Nephron progenitor cell (in vitro differentiated cells): ENCODE measurements around the gene S100A4.
A peak's percentile ranks its signal among the peaks of the same experiment; 100 is the strongest.

Source experiments
- DNase-seq: peaks from one replicate; pipeline ENCODE4 v3.0.0; 2021
- H3K27ac Mint-ChIP-seq: 2 replicates; pipeline ENCODE4 v1.8.0; 2021; ENCODE audit warnings: mild to moderate bottlenecking, moderate library complexity, mixed read lengths
- H3K27me3 Mint-ChIP-seq: 2 replicates; pipeline ENCODE4 v1.8.0; 2021; ENCODE audit warnings: mild to moderate bottlenecking, low read depth, mixed read lengths; ENCODE audit not compliant: poor library complexity
- H3K36me3 Mint-ChIP-seq: 2 replicates; pipeline ENCODE4 v1.8.0; 2021; ENCODE audit warnings: low read depth, mixed read lengths
- H3K4me1 Mint-ChIP-seq: 2 replicates; pipeline ENCODE4 v1.8.0; 2021; ENCODE audit warnings: mixed read lengths
- H3K4me3 Mint-ChIP-seq: 2 replicates; pipeline ENCODE4 v1.8.0; 2021; ENCODE audit warnings: mild to moderate bottlenecking, moderate library complexity, mixed read lengths
- H3K9me3 Mint-ChIP-seq: 2 replicates; pipeline ENCODE4 v1.8.0; 2021; ENCODE audit warnings: mild to moderate bottlenecking, moderate library complexity, mixed read lengths
- TF ChIP-seq, protein P1 (sequence below): fragments of 200-600 bp; sonication (generic); IDR thresholded peaks from 2 replicates; pipeline ENCODE4 v1.5.0; 2021; ENCODE audit warnings: antibody characterized with exemption

Gene S100A4

GRCh38 chr1:153541641-153542590 is 3.7 kb downstream of the S100A4 start:
- no peaks in the 10 kb centered on the region for H3K9me3 Mint-ChIP-seq
- H3K27me3 Mint-ChIP-seq = peaks cover 8% of the 10 kb centered on the region
- no peaks in the 10 kb centered on the region for H3K36me3 Mint-ChIP-seq
- H3K27ac Mint-ChIP-seq = no peak overlapping the region
- TF ChIP-seq, protein P1, sequence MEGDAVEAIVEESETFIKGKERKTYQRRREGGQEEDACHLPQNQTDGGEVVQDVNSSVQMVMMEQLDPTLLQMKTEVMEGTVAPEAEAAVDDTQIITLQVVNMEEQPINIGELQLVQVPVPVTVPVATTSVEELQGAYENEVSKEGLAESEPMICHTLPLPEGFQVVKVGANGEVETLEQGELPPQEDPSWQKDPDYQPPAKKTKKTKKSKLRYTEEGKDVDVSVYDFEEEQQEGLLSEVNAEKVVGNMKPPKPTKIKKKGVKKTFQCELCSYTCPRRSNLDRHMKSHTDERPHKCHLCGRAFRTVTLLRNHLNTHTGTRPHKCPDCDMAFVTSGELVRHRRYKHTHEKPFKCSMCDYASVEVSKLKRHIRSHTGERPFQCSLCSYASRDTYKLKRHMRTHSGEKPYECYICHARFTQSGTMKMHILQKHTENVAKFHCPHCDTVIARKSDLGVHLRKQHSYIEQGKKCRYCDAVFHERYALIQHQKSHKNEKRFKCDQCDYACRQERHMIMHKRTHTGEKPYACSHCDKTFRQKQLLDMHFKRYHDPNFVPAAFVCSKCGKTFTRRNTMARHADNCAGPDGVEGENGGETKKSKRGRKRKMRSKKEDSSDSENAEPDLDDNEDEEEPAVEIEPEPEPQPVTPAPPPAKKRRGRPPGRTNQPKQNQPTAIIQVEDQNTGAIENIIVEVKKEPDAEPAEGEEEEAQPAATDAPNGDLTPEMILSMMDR = no peak
- no peak for DNase-seq
- no peak overlapping the region for H3K4me3 Mint-ChIP-seq
- H3K4me1 Mint-ChIP-seq = peaks cover 93% of the 10 kb centered on the region

DNA sequence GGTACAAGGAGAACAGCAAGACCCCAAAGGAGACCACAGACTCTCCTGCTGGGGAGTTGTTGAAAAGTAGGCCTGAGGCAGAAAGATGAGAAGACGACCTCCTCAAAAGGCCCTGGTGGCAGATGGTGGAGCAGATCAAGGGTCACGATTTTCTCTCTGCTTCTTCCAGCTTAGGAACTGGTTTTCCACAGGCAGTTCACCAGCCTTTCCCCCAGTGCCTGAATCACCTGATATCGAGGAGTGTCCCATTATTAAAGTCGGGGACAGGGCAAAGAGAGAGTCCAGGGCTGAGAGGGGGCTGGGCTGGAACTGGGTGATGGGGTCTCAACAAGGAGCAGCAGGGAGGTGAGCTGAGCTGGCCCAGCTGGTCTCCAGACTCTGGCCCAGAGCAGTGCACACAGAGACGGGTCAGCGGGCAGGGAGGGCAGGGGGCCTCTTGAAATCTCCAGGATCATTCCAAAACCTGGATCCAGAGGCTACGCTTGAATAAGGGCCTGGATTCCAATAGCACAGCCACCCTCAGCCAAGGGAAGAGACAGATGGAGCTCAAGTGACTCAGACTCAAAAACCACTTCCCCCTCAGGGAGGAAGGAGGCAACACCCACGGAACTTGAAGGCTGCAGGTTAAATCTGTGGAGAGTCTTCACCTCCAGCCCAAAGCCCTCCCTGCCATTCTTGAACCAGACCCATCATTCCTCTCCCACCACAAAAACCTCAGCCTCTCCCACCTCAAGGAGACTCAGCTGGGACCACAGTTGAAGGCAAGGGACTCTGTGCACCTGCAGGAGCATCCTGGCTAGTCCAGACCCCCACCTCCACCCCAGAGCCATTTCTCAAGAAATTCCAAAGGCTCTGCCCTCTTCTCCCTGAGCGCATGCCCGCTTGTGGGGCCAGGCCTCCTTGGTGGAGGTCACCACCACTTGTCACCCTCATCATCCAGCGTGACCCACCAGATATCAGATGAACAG is 4.9 kb downstream of the S100A4 start, which contains the start of gene S100A5:
Gene S100A5, minus strand, starts transcription at position 541 of the 968 bp plus-strand sequence. CDS start 743 bp downstream, outside the sequence.
- no peak for DNase-seq
- Mint-ChIP-seq H3K4me1 (peaks cover 91% of the 10 kb centered on the region), H3K27me3 (peaks cover 8% of the 10 kb centered on the region)

GRCh38 chr1:153539395-153540093 is 6.1 kb downstream of the S100A4 start:
- H3K9me3 Mint-ChIP-seq = no peaks in the 10 kb centered on the region
- H3K27ac Mint-ChIP-seq = peak overlapping the region; percentile 49
- DNase-seq = no peak
- peaks cover 88% of the 10 kb centered on the region for H3K4me1 Mint-ChIP-seq
- no peaks in the 10 kb centered on the region for H3K36me3 Mint-ChIP-seq
- TF ChIP-seq, protein P1 = no peak
- no peak overlapping the region for H3K4me3 Mint-ChIP-seq
- peaks cover 8% of the 10 kb centered on the region for H3K27me3 Mint-ChIP-seq

More for the DNA sequence above, 4.9 kb downstream of the S100A4 start, which contains the start of gene S100A5:
- H3K27ac Mint-ChIP-seq = peak within 1 kb of the TSS; percentile 95
- no peak within 1 kb of the TSS for H3K4me3 Mint-ChIP-seq
- H3K9me3 Mint-ChIP-seq = no peaks in the 10 kb centered on the region
- TF ChIP-seq, protein P1 = no peak
- no peaks in the 10 kb centered on the region for H3K36me3 Mint-ChIP-seq

GRCh38 chr1:153538315-153538821 is 7.2 kb downstream of the S100A4 start:
- TF ChIP-seq, protein P1 = no peak
- Mint-ChIP-seq H3K27me3 (peaks cover 8% of the 10 kb centered on the region), H3K4me3 (no peak overlapping the region), H3K4me1 (peaks cover 88% of the 10 kb centered on the region), H3K9me3 (no peaks in the 10 kb centered on the region), H3K36me3 (no peaks in the 10 kb centered on the region), H3K27ac (no peak overlapping the region)
- DNase-seq = no peak

GRCh38 chr1:153537376-153537730 is 8.3 kb downstream of the S100A4 start:
- Mint-ChIP-seq H3K4me3 (no peak overlapping the region), H3K27me3 (peaks cover 6% of the 10 kb centered on the region), H3K9me3 (no peaks in the 10 kb centered on the region), H3K36me3 (no peaks in the 10 kb centered on the region), H3K27ac (no peak overlapping the region), H3K4me1 (peaks cover 88% of the 10 kb centered on the region)
- DNase-seq = no peak
- TF ChIP-seq, protein P1 = no peak
